ENCODE measurements around the gene KCNQ1.

KCNQ1 gene

DNA sequence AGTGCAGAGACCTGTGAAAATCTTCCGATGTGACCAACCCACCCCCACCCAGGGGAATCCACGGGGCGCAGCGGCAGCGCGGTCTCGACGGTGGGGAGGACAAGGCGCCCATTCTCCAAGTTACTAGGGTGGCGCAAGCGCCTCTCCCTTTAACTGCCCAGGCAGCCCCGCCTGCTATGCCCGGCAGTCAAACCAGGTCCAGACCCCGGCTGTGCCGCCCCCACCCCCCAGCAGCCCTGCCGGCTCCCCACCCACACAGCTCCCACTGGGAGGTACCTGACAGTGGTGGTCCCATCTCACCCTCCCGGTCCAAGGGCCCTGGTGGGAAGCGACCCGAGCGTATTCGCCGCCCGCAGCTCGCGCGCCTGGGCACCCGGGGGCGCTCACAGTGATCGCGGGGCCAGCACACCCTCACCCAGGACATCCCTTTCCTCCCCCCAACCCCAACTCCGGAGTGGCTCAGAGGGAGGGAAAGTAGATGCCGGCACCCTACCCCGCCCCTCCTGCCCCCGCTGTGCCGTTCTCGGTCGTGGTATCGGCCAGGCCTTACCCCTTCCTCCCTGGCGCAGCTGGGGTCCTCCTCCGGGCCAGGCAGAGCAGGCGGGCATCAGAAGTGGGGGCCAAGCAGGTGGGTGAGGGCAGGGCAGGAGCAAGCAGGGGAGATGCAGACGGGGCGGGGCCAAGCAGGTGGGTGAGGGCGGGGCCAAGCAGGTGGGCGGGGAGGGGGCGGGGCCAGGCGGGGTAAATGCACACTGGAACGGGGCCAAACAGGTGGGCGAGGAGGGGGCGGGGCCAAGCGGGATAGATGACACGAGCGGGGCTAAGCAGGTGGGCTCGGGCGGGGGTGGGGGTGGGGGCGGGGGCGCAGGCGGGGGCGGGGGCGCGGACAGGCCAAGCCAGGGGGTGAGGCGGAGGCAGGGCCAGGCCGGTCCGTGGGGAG, 657 bp upstream of the KCNQ1 start, which contains the start of gene TRPM5:
Gene TRPM5 (minus strand): TSS at position 634 of the 940 bp plus-strand sequence. CDS start 21,478 bp downstream, outside the sequence.
- DNase-seq (ENCODE audit: low read depth), result peak; percentile 60

- DNase-seq (ENCODE audit: low read depth), result no peak
Observed at GRCh38 chr11:2445746-2446551, 1.1 kb downstream of the KCNQ1 start.

- DNase-seq (ENCODE audit: low read depth), result no peak
Observed at GRCh38 chr11:2446590-2447252, 1.9 kb downstream of the KCNQ1 start.

GRCh38 chr11:2447253-2447950, 2.6 kb downstream of the KCNQ1 start:
- DNase-seq (ENCODE audit: low read depth), result no peak

- DNase-seq (ENCODE audit: low read depth), result no peak
Observed at GRCh38 chr11:2447951-2448650, 3.3 kb downstream of the KCNQ1 start.

GRCh38 chr11:2448661-2449547, 4.1 kb downstream of the KCNQ1 start:
- no peak for DNase-seq (ENCODE audit: low read depth)

DNA sequence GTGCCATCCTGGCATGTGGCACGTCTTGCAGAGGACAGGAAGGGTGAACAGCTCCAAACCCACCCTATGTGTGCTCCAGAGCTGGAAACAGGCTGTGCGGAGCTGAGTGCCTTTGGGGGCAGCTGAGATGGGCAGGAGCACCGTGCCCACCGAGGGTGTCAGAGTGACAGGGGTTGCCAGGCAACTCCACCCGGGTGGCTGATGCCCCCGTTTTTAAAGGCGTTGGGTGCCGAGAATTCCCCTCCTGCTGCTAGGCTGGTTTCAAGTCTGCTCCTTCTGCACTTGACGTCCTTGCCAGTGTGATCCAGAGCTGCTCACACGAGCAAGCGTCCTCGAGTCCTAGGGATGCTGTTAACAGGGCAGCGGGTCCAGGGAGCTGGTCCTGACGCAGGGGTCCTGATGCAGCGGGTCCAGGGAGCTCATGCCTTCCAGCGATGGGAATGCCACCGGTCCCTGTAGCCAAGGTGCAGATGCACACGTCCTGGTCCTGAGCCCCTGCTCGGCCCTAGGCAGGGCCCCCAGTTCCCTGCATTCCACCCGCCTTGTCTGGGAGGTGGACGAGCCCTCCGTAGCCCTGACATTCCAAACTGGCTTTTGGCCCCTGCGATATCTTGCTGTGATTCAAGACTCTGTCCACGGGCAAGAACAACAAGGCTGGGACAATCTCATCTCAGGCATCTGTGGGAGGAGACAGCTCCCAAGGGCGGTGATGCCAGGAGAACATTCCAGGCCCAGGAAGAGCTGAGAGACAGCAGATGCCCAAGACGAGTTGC, 4.9 kb downstream of the KCNQ1 start:
- no peak for DNase-seq (ENCODE audit: low read depth)

- DNase-seq (ENCODE audit: low read depth), result no peak
Observed at GRCh38 chr11:2450321-2451041, 5.7 kb downstream of the KCNQ1 start.

DNA sequence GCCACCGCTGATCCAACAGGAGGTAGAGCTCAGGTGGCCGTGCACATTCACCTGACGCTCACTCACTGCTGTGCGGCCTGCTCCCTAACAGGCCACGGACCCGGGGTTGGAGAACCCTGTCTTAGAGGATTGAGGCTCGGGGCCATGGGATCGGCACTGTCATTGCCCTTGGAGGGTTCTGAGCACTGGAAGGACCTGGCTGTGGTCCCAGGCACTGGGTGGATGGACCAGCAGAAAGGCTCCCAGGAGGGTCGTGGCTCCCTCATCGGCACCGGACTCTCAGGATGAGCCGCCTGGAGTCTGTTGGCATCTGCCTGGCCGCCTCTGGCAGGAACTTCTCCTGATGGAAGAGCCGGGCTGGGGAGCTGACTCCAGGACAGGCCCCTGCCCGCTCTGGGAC, 6.5 kb downstream of the KCNQ1 start:
- DNase-seq (ENCODE audit: low read depth), result no peak

- DNase-seq (ENCODE audit: low read depth), result no peak
Observed at GRCh38 chr11:2451916-2452315, 7.1 kb downstream of the KCNQ1 start.

DNA sequence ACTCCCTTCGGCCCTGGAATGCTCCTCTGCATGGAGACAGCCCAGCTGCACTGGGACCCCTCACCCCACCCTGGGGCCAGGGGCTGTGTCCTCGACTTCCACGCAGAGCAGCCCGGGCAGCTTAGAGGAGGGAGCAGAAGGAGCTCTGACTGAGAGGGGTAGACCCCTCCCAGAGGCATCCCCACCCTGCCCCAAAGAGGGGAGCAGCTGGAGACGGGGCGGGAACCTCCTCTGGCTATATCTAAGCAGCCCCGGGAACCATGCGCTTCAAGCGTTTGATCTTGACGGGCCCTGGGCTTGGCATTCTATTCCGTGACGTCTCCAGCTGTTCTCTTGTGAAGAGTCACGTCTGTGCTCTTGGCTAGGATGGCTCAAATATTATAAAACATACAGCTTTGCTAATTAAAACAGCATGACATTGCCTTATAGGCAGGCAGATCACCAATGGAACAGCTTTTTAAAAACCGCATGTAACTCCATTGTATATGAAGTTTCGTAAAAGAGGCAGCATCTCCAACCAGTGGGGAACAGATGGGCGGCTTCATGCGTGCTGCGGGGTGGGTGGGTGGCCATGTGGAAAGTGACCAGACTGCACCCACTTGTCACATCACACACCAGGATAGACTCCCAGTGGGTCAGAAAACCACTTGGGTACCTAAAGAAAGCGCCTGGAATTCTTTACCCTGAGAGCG, 7.7 kb downstream of the KCNQ1 start:
- no peak for DNase-seq (ENCODE audit: low read depth)

DNA sequence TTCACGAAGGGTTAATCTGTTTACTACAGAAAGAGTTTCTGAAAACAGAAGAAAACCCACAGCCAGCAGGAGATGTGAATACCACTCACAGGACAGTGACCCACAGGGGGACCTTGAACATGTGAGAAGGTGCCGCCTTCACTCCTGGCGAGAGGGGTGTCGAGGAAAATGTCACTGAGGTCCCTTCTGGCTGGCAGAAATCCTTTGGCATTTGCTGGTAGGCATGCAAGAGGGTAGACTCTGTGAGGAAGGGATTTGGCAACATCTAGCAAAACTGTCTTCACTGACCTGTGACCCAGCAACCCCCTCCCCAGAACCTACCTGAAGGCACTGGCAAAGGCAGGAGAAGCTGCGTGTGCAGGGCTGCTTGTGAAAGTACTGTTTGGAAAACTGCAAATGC, 8.6 kb downstream of the KCNQ1 start:
- DNase-seq (ENCODE audit: low read depth), result no peak

DNA sequence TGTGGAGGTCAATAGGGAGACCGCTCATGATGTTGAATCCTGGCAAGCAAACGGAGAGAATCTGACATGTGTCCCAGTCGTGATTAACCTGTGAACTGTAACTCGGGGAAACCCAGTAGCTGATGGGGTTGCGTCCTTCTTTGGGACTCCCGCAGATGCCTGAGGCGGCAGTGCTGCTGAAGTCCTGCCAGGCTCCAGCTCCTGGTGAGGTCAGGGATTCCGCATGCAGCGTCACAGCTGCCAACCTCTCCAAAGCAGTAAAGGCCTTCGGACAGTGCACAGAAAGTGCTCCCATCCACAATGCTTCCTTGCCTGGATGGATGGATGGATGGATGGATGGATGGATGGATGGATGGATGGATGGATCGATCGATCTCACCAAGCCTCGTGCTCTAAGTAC, 13.5 kb downstream of the KCNQ1 start:
- DNase-seq (ENCODE audit: low read depth), result no peak

DNA sequence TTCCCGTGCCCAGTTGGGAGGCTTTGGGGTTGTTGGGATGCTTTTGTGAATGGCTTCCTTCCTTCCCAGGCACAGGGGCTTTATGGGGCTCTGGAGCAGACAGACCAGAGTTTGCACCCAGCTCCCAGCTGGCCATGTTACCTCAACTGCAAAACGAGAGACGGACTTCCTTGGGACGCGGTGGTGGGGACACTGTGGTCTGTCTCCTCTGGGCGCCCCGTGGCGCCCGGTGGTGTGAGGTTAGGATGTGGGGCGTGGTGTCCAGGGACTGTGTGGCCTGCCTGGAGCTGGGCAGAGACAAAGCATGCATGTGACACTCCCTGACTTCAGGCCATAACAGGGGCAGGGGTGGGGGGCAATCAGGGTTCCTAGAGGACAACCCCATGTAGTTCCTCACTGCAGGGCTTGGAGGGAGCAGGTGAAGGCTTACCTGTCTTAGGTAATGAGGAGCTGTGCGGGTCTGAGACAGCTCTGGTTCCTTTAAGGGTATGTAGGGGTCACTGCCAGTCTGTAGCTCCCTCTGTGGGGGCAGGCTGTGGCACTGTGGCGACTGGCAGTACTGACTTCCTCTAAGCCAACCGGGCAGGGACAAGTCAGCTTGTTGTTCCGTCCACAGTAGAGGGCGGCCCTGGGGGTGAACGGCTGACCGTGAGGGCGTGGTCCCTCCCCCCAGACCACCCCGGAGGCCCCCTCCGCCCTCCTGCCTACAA, 14.4 kb downstream of the KCNQ1 start:
- DNase-seq (ENCODE audit: low read depth), result no peak

DNA sequence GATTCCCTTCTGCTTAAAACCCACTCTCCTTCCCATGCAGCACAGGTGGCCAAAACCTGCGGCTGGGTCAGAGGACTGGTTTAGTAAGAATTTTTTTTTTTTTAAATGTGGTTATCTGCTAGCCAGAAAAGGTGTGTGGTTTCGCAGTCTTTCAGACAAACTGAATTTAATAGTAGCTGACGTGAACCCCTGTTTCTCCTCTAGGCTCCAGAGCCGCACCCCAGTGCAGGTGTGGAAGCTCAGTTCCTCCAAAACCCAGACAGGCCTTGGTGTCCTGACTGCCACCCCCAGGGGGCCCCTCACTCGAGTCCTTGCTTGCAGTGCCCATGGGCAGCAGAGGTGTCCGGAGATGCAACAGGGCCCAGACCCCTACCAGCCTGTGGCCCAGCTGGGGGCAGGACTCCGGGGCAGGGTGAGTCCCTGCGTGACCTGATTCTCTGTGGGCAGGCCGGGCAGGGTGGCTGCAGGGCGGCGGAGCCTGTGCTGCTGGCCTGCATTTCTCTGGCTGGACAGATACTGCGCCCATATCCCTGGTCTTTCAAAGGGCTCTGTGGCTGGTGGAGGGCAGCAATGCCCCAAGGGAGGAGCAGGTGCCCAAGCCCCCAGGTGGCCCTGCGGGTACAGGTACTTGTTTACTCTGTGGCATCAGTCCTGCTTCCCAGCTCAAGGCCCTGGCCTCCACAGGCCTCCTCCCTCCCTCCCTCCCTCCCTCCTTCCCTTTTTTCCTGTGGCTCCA, 15.2 kb downstream of the KCNQ1 start:
- DNase-seq (ENCODE audit: low read depth), result no peak

DNA sequence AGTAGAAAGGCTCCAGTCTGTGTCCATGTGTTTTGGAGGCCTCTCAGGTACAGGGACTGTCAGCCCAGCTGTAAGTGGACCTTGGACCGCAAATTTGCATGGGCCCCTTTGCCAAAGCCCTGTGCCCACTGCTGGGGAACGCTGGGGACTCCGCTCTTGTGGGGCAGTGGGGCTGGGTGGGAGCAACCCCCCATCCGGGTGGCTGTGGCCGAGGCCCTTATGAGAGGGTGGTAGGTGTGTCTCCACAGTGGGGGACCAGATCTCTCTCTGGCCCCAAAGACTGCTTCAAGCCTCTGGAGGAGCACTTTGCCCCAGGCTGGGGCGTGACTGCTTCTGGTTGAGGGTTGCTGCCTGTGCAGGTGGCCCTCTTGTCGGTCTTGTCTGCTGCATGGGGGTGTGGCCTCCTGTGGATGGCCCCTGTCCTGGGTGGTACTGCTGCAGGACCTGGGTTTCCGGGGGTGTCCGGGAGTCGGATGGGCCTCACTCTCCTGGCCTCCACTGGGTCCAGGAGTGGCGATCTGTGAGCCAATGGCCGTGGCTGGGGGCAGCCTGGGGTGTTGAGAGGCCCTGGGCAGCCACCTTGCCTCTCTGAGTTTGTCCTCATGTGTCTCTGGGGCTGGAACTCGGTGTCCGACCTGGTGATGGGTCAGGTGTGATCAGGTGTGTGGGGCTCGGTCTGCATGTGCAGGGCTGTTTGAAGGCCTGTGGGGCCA, 15.9 kb downstream of the KCNQ1 start:
- no peak for DNase-seq (ENCODE audit: low read depth)

All from T-helper 22 cell (primary cell).